Uterus (tissue), 4 donors: ENCODE measurements around the gene HOMER3. TPM values are rescaled to one million over a fixed set of nuclear protein-coding genes. Genes with fewer than 3 reads are reported as not detected.

ENCODE experiments used
- DNase-seq, 2 donors: peaks; one replicate each; pipeline ENCODE4 v3.0.0-alpha.2; 2019 to 2020
- H3K27ac ChIP-seq, 2 donors: fragments of 200-600 bp; sonication (generic); 1 replicate in 1 of 2; 2 replicates in 1 of 2; pipeline ENCODE4 v1.5.1; 2016 to 2018
- H3K27me3 ChIP-seq, 2 donors: fragments of 200-600 bp; sonication (generic); one replicate each; pipeline ENCODE4 v1.5.1; 2018 to 2019; ENCODE audit warnings: control low read depth in 1 of 2
- H3K36me3 ChIP-seq, 2 donors: fragments of 200-600 bp; sonication (generic); one replicate each; pipeline ENCODE4 v1.5.1; 2019; ENCODE audit warnings: control low read depth in 1 of 2
- H3K4me1 ChIP-seq, 2 donors: fragments of 200-600 bp; sonication (generic); one replicate each; pipeline ENCODE4 v1.5.1; 2018 to 2019; ENCODE audit warnings: control low read depth in 1 of 2
- H3K4me3 ChIP-seq, 2 donors: fragments of 200-600 bp; sonication (generic); 1 replicate in 1 of 2; 2 replicates in 1 of 2; pipeline ENCODE4 v1.5.1; 2018 to 2019; ENCODE audit warnings: mild to moderate bottlenecking in 1 of 2
- H3K9me3 ChIP-seq, 2 donors: fragments of 200-600 bp; sonication (generic); one replicate each; pipeline ENCODE4 v1.5.1; 2019; ENCODE audit warnings: control low read depth in 1 of 2
- POLR2A ChIP-seq, 2 donors: fragments of 450-650 bp; IDR thresholded peaks; one replicate each; pipeline ENCODE4 v1.6.1; 2016; ENCODE audit warnings: antibody characterized with exemption in 2 of 2, mild to moderate bottlenecking in 1 of 2, moderate library complexity in 1 of 2
- intact Hi-C: fragments of 100-400 bp; cut with DNase I; formaldehyde crosslinking; loops from one replicate; pipeline ENCODE4 v1.15.1; 2023; ENCODE audit warnings: low total_unique reads
- total RNA-seq, 4 donors: library from RNA; depleted of rRNA in 3 of 4; stranded (reverse); fragments of >200 nt in 3 of 4; gene quantifications; one replicate each; pipeline versions ENCODE4 v1.1.0 to v1.2.4, GENCODE V29; 2014 to 2023
- TF ChIP-seq, protein P1 (sequence below), 4 experiments: fragments of 200-600 bp in 2 of 4; fragments of 450-650 bp in 2 of 4; sonication (generic) in 2 of 4; IDR thresholded peaks; one replicate each; pipeline ENCODE4 v1.5.1; 2016 to 2019; ENCODE audit warnings: antibody characterized with exemption in 4 of 4, mild to moderate bottlenecking in 2 of 4, moderate library complexity in 1 of 4
- donor health status: DM: yes; HTN: yes; CAD: no.

Gene HOMER3
- total RNA-seq, 4 donors from 2014 or later: 4.4 to 24.8 (median 23.3) TPM

GRCh38 chr19:18966307-18966706 lies 25.3 kb upstream of the HOMER3 start:
- TF ChIP-seq, protein P1, sequence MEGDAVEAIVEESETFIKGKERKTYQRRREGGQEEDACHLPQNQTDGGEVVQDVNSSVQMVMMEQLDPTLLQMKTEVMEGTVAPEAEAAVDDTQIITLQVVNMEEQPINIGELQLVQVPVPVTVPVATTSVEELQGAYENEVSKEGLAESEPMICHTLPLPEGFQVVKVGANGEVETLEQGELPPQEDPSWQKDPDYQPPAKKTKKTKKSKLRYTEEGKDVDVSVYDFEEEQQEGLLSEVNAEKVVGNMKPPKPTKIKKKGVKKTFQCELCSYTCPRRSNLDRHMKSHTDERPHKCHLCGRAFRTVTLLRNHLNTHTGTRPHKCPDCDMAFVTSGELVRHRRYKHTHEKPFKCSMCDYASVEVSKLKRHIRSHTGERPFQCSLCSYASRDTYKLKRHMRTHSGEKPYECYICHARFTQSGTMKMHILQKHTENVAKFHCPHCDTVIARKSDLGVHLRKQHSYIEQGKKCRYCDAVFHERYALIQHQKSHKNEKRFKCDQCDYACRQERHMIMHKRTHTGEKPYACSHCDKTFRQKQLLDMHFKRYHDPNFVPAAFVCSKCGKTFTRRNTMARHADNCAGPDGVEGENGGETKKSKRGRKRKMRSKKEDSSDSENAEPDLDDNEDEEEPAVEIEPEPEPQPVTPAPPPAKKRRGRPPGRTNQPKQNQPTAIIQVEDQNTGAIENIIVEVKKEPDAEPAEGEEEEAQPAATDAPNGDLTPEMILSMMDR (IDR thresholded peaks at IDR 0.05): no peak
- no peaks in the 10 kb centered on the region for H3K27me3 ChIP-seq
- DNase-seq: no peak
- no peaks in the 10 kb centered on the region for H3K36me3 ChIP-seq
- H3K4me3 ChIP-seq: no peak overlapping the region
- no peaks in the 10 kb centered on the region for H3K4me1 ChIP-seq
- intact Hi-C loops: no loop called here
- no peak overlapping the region for H3K27ac ChIP-seq
- no peaks in the 10 kb centered on the region for H3K9me3 ChIP-seq

DNA sequence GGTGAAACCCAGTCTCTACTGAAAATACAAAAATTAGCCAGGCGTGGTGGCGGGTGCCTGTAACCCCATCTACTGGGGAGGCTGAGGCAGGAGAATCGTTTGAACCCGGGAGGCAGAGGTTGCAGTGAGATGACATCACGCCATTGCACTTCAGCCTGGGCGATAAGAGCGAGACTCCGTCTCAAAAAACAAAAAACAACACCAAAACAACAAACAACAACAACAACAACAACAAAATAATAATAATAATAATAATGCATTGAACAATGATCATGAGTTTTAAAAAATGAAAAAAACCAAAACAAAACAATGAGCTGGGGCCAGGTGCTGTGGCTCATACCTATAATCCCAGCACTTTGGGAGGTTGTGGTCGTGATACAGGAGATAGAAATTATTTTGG lies 23.1 kb upstream of the HOMER3 start:
- no peaks in the 10 kb centered on the region for H3K9me3 ChIP-seq
- no peak overlapping the region for H3K27ac ChIP-seq
- intact Hi-C loops: no loop called here
- no peak for DNase-seq
- TF ChIP-seq, protein P1 (IDR thresholded peaks at IDR 0.05): no peak
- no peak for TF ChIP-seq POLR2A (IDR thresholded peaks at IDR 0.05)
- H3K27me3 ChIP-seq: no peaks in the 10 kb centered on the region
- no peak overlapping the region for H3K4me3 ChIP-seq
- H3K36me3 ChIP-seq: no peaks in the 10 kb centered on the region
- no peaks in the 10 kb centered on the region for H3K4me1 ChIP-seq

DNA sequence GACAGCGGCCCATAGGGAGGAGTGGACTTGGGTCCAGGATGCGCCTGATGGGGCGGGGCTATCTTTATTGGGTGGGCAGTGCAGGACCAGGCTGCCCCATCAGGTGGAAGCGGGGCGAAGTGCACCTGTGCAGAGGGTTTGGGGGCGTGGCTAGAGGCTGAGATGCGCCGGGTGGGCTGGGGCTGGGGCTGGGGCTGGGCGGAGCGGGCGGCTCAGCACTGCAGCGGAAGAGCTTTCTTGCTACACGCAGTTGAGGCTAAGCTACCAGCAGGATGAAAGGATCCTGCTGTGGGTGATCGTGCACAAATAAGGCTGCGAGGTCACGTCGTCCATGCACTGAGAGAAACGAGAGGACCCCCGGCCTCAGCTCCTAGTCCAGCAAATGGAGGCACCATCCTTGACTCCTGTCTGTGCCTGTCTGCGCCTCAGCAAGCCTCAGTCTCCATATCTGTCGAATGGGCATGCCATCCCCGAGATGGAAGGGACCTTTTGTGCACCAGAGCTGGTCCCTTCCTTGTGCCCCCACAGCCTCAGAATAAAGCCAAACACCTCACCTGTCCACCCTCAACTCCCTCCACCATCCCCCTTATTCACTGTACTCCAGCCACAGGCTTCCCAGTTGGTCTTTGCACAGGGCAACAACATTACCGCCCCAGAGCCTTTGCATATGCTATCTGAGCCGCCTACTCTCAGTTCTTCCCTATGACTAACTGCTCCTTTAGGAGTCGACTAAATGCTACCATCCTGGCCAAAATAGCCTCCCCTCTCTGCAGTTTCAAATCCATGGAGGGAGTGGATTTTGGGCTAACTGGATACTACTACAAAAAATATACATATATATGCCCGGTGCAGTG lies 21.0 kb upstream of the HOMER3 start:
- H3K9me3 ChIP-seq: no peaks in the 10 kb centered on the region
- DNase-seq: no peak

DNA sequence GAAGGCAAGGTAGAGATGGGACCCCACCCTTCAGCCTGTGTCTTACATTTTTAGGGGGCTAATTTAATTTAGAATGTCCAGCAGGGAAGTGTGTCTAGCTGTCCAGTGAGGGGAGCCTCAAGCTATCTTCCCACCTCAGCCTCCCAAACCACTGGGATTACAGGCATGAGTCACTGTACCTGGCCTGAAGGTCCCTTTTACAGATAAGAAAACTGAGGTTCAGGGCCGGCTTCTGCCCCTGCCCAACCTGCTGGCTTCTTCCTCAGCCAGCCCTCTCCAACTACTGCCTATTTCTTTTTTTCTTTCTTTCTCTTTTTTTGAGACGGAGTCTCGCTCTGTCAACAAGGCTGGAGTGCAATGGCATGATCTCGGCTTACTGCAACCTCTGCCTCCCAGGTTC lies 19.4 kb upstream of the HOMER3 start:
- Histone ChIP-seq H3K4me1 (no peaks in the 10 kb centered on the region), H3K27ac (no peak overlapping the region), H3K27me3 (no peaks in the 10 kb centered on the region), H3K4me3 (no peak overlapping the region), H3K36me3 (no peaks in the 10 kb centered on the region), H3K9me3 (no peaks in the 10 kb centered on the region)
- TF ChIP-seq POLR2A (IDR thresholded peaks at IDR 0.05): no peak
- TF ChIP-seq, protein P1 (IDR thresholded peaks at IDR 0.05): no peak
- no peak for DNase-seq
- intact Hi-C loops: no loop called here

More for the DNA sequence above, 21.0 kb upstream of the HOMER3 start:
- no peak overlapping the region for H3K4me3 ChIP-seq
- no peaks in the 10 kb centered on the region for H3K27me3 ChIP-seq
- TF ChIP-seq, protein P1 (IDR thresholded peaks at IDR 0.05): no peak
- no peak for TF ChIP-seq POLR2A (IDR thresholded peaks at IDR 0.05)
- no peak overlapping the region for H3K27ac ChIP-seq
- H3K4me1 ChIP-seq: no peaks in the 10 kb centered on the region
- no peaks in the 10 kb centered on the region for H3K36me3 ChIP-seq
- intact Hi-C loops: no loop called here

DNA sequence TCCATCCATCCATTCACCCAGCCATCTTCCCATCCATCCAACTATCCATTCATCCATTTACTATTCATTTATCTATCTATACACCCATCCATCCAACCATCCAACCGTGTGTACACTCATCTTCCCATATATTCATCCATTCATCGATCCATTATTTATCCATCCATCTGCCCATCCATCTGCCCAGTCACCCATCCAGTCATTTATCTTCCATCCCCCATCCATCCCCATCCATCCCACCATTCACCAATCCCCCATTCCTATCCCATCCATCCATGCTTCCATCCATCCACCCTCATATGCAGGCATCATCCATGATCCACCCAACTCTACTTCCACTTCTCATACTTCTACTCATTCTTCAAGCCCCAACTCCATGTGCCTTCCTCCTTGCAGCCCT lies 14.0 kb upstream of the HOMER3 start:
- Histone ChIP-seq H3K4me1 (no peaks in the 10 kb centered on the region), H3K9me3 (no peaks in the 10 kb centered on the region), H3K4me3 (no peak overlapping the region), H3K36me3 (no peaks in the 10 kb centered on the region), H3K27me3 (no peaks in the 10 kb centered on the region), H3K27ac (no peak overlapping the region)
- intact Hi-C loops: no loop called here
- no peak for TF ChIP-seq POLR2A (IDR thresholded peaks at IDR 0.05)
- TF ChIP-seq, protein P1 (IDR thresholded peaks at IDR 0.05): no peak
- DNase-seq: no peak
